Measurements from ENCODE around the gene ZNF648.
"Not testable (repeated sequence)": the region's sequence is repeated elsewhere in the genome, so short reads cannot be mapped to it uniquely, and the experiment has no call there.

Gene ZNF648

DNA sequence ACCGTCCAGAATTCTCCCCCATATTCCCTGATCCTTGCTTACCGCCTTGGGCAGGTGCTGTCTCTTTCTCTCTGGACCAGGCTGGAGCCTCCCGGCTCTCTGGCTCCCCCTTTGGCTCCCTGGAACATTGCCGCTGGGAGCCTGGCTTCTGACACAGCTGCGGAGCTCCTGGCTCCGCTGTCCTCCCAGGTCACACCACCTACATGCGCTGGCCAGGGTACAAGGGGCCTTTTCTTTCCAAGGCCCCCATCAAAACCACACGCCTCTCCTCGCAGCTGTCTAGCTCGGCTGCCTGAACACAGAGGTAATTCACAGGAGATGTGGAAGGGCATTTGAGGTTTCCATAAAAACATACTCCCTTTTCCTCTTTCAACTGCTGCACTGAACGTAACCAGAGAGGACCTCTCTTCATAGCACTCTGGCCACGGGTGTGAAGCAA is 7.5 kb upstream of the ZNF648 start:
- no peak for DNase-seq (ENCODE audit: low read depth in 2 of 2)

DNA sequence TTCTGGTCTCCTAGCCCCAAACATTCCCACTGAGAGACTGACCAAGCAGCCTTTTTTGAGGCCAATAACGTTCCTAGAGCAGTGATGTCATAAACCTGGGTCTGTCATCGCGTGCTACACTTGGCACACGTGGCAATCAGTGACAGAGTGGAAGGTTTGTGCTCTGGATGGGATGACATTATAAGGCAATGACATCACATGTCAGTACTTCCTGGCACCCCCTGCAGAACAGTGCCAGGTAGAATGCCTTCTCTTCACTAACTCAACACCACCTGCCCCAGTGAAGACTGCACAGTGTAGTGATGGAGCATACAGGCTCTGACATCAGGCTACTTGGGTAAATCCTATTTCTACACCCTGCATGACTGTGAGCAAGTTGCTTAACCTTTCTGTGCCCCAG is 5.4 kb upstream of the ZNF648 start:
- DNase-seq (ENCODE audit: low read depth in 2 of 2): no peak

DNA sequence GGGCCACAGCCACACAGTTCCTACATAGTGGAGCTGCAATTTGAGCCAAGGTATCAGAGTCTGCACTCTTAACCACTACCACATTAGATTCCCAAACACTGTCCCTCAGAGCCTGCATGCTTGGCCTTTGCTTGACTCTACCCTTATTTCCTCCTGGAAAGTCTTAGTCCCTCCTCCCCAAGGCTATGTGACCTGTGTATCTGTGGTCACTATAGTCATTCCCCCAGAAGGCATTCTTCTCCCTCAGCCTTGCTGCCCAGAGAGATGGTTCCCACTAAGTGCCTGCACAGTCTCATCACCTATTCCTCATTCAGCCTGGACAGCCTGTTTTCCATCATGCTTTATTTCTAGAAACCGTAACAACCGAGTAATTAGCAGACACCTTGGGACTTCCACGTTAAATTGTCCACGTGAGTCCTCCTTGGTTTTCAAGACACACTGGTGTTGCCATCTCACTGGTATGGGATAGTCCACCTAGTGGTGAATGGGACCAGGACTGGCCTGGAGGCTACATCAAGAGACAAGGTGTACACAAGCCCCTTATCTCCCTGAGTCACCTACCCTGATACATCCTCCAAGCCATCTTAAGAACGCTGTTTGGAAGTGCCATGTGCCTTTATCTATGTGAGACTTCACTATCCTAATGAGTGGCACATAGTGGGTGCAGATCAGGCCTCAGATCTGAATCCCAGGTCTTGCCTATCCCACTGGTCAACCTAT is 3.8 kb upstream of the ZNF648 start:
- no peak for DNase-seq (ENCODE audit: low read depth in 2 of 2)

- no peak for DNase-seq (ENCODE audit: low read depth in 2 of 2)
Measured at GRCh38 chr1:182064611-182065010, 3.1 kb upstream of the ZNF648 start.

DNA sequence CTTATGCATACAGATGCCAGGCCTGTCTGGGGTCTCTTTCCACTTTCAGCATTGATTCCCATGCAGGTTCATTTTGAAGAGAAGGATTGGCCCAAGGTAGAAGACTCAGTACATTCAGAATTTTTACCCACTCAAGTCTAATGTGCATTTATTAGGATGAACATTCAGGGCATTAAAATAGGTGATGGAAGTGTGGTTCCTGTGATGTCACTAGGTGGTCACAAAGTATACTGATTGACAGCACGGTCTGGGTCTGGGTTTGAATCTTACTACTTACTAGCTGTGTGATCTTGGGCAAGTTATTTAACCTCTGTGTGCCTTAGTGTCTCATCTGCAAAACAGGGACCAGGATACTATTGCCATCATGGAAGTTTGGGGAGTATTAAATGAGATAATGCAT is 711 bp upstream of the ZNF648 start:
- DNase-seq (ENCODE audit: low read depth in 2 of 2): no peak

DNA sequence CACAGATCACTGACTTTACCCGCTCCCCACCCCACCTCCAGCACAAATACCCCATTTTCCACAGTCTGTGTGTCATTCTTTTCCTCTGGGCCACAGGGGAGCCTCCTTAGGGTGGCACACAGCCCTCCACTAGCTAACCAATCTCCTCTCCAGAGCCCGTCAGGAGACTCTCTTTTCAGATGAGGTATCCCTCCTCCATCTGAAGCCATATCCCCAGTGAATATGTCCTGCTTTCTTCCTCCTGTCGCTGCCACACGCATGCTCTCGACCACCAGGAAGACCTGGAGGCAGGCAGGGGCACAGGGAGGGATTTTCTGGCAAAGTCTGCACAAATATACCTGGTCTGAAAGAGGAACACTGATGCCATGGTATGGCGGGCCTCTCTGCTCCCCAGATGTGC is 635 bp downstream of the ZNF648 start:
- no peak for DNase-seq (ENCODE audit: low read depth in 2 of 2)

- DNase-seq (ENCODE audit: low read depth in 2 of 2): no peak
Measured at GRCh38 chr1:182059936-182060335, 1.6 kb downstream of the ZNF648 start.

- no peak for DNase-seq (ENCODE audit: low read depth in 2 of 2)
Measured at GRCh38 chr1:182056601-182057366, 4.7 kb downstream of the ZNF648 start.

DNA sequence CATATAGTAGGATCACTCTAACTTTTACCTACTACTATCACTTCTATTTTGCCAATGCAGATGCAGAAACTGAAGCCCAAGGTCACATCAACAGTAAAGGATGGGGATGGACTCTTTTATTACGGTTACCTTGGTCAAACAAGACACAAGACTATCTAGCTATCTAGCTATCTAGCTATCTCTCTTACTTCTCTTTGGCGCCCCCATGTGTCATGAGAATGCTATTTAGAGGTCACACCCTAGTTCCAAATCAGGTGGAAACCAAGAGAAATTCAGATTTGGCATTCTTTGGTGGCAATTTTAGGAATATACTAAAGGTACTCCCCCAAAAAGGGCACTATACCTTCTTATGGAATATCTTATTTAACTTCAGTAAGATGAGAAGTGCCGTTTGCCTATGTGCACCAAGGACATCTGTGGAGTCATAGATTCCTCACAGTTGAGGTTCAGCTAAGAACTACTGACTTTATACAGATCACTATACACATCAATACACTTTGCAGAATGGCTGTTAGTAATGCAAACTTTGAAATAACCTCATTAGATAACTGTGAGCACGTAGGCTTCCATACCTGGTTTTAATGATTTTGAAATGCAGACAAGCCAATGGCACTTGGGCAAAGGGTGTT is 6.7 kb downstream of the ZNF648 start:
- DNase-seq (ENCODE audit: low read depth in 2 of 2): peak in 1 of 2 donors; percentile 6

DNA sequence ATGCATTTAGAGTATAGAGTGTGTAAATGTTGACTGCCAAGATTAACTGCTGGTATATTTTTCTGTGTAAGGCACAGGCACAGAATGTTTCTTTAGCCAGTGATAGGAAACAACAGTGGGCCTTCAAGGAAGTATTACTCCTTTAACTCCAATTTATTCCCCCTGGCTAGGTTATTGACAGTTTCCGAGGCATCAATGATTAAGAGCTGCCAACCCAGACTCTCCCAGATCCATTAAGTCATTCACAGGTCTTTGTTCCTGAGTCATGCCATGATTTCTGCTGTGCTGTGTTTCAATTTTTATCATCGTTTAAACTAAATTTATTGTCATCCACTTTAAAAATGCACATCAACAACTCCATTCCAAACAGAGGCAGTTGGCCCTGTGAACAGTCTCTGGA is 9.2 kb downstream of the ZNF648 start:
- no peak for DNase-seq (ENCODE audit: low read depth in 2 of 2)

DNA sequence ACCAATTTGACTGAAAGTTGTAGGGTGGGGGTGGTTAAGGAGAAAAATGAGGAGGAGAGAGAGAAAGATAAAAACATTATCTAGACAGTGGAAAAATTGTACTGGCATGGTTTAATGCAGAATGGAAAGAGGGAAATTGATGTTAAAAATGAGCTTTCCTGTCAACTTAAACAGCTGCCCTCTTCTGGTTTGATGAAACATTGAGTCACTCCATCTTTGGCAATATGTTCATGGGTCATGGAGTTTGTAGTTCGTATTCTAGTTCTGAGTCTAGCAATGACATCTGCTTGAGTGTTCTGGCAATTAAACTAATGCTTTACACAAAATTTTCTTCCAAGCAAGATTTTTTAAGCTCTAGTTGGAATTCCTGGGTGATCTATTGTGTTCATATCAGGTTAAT is 9.6 kb downstream of the ZNF648 start:
- no peak for DNase-seq (ENCODE audit: low read depth in 2 of 2)

DNA sequence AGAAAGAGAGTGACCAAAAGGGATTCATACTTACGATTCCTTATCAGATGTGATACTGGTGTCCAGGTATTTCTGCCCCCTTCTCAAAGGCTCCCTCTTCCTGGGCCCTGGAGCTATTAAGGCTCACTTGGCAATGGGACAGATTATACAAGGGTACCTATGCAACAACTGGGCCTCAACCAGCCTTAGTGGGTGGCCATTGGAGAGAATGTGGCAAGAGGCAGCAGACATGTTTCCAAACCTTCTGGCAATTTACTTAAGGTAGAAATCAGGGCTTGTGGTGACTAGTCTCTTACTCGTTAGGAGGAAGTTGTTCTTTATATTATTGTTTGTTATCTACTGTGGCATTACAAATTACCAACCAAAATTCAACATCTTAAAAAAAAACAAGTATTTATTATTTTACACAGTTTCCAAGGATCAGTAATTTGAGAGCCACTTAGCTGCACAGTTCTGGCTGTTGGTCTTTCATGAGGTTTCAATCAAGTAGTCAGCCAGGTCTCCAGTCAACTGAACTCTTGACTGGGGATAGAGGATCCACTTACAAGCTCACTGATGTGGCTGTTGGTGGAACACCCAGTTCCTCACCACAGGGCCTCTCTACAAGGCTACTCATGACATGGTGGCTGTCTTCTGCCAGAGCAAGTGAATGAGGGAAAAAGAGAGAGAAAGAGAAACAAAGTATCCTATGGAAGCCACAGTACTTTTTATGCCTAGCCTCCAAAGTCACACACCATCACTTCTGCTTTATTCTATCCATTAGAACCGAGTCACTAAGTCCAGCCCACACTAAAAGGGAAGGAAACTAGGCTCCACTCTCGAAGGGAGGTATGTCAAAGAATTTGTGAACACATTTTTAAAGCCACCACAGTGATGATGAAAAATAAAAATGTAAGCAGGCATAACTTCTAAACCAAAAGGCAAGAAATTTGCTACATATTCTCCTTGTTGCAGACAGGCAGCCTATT is 10.7 kb downstream of the ZNF648 start:
- no peak for DNase-seq (ENCODE audit: low read depth in 2 of 2)

- no peak for DNase-seq (ENCODE audit: low read depth in 2 of 2)
Measured at GRCh38 chr1:182048562-182048961, 12.9 kb downstream of the ZNF648 start.

DNA sequence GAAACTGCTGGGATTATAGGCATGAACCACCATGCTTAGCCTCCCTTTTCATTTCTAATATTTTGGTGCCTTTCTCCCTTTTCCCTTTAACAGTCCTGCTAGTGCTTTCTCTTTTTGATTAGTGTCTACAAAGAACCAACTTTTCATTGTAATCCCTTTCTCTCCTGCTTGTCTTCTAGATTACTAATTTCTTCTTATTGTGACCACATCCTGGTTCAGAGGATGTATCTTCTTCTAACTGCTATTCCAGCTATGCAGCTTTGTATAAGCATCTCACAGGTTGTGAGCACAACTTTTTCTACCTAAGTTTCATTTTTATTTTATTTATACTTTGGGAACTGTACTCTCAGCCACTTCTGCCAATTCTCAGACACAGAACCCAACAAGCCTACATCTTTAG is 14.7 kb downstream of the ZNF648 start:
- DNase-seq (ENCODE audit: low read depth in 2 of 2): no peak

GRCh38 chr1:182045481-182045880 is 16.0 kb downstream of the ZNF648 start:
- DNase-seq (ENCODE audit: low read depth in 2 of 2): not testable (repeated sequence)

GRCh38 chr1:182041615-182042014 is 19.9 kb downstream of the ZNF648 start:
- DNase-seq (ENCODE audit: low read depth in 2 of 2): no peak

DNA sequence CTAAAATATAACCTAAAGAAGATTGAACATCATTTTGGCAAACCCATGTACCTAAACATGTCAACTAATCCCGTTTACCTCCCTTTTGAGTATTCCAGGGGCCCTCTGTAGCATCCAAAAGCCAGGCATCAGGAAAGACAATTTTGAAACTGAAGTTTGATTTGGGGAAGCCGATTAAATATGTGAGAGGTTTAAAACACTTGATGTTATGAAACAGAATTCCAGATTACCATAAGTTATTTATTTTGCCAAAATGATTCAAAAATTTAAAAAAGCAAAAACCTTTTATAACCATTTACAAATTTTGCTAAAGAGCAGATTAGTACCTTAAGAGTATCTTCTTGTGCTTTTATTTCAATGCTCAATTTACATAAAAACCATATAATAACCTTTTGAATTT is 23.3 kb downstream of the ZNF648 start:
- no peak for DNase-seq (ENCODE audit: low read depth in 2 of 2)

DNA sequence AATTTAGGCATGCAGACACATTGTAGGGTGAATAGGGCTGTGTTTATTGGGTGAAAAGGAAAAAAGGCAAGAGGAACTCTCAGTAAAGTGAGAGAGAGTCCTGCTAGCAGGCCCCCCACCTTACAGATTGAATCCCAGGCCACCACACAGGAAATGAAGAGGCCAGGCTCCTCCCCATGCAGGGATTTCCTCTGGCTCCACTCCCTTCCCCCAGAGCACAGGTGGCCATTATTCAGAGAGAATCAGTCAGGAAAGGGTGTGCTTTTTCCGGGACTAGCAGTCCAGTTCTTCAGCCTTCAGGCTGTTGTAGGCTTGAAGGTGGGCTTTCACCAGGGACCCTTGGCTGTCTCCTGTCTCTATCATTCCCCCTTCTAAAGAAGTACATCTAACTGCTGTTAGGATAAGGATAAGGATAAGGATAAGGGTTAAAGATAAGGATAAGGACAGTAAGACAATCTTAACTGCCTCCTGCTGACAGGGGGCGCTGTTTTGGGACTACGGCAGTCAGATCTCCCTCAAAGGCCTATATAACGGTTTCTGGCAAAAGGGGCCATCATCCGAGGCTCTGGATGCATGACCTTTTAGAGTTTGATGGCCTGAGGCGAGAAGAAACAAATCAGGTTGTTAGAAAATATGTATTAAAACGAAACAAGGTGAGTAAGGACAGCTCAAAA is 26.3 kb downstream of the ZNF648 start:
- no peak for DNase-seq (ENCODE audit: low read depth in 2 of 2)

DNA sequence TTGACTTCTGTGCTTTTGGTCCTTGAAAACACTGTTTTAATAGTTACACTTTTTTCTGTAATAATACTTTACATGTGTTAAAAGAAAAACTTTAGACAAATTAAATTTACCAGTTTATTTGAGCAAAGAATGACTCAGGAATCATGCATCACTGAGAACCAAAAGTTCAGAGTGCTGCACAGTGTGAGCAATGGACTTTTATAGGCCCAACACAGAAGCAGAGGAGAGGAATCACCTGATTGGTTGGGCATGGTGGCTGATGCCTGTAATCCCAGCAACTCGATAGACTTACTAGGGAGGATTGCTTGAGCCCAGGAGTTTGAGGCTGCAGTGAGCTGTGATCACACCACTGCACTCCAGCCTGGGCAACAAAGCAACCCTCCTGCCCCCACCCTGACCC is 29.3 kb downstream of the ZNF648 start:
- no peak for DNase-seq (ENCODE audit: low read depth in 2 of 2)

DNA sequence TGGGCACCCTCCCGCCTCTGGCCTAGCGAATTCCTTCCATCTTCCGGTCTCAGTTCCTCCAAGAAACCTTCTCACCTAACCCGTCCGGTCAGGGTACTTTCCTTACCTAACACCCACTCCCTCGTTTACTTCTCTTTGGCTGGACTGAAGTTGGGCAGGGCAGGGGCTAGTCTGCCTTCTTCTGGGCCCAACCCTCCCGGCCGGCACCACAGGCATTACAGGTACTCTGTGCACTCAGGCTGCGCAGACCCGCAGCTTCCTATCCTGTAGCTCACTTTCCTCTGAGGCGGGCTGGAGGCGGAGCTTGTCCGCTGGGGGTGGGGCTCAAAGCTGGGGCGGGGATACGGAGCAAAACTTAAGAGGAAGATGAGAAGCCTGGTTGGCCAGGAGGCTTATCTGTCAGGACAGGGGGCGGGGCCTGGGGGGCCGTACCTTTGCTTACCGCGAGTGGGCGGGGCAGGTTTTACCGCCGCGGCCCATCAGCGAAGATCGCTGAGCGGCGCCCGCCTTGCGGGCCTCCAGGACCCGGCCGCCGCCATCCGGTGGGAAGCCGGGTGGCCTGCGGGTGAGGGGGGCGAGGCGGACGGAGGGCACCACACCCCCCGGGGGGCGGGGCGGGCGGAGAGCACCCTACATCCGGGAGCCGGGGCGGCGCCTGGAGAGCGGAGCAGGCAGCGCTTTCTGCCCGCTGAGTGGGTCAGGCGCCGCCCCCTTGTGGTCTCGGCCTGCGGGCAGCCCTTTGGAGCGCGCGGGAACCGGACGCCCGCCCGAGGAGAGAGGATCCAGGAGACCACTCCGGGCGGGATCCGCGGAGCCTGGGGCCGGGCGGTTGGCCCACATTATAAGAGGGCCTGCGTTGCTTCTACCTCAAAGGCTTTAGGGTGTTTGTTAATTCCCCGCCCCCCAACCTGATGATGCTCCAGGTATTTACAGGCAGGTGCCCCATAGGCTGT is 31.9 kb downstream of the ZNF648 start:
- DNase-seq (ENCODE audit: low read depth in 2 of 2): peak; percentile 94 to 97
